ENCODE results near the gene LUZP1.
A peak's percentile ranks its signal among the peaks of the same experiment; 100 is the strongest.
"Not testable (repeated sequence)": the region's sequence is repeated elsewhere in the genome, so short reads cannot be mapped to it uniquely, and the experiment has no call there.

Gene LUZP1

DNA sequence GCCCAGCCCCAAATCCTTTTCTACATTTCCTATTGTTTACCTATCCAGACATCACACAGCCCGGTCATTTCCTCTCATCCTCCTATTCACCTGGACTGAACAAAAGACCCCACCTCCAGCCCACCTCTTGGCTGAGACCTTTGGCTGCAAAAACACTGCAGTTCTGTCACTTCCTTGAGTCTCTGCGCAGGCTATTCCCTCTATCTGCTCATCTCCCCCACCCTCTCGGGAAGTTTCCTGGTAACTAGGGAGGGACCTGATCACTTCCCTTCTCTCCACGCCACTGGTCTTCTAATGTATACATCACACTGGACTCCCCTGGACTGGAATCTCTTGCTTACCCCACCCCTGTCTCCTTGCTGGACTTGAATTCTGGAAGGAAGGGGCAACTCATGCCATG is 43.3 kb upstream of the LUZP1 start:
- TF ChIP-seq, protein P1, sequence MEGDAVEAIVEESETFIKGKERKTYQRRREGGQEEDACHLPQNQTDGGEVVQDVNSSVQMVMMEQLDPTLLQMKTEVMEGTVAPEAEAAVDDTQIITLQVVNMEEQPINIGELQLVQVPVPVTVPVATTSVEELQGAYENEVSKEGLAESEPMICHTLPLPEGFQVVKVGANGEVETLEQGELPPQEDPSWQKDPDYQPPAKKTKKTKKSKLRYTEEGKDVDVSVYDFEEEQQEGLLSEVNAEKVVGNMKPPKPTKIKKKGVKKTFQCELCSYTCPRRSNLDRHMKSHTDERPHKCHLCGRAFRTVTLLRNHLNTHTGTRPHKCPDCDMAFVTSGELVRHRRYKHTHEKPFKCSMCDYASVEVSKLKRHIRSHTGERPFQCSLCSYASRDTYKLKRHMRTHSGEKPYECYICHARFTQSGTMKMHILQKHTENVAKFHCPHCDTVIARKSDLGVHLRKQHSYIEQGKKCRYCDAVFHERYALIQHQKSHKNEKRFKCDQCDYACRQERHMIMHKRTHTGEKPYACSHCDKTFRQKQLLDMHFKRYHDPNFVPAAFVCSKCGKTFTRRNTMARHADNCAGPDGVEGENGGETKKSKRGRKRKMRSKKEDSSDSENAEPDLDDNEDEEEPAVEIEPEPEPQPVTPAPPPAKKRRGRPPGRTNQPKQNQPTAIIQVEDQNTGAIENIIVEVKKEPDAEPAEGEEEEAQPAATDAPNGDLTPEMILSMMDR (IDR thresholded peaks at IDR 0.05; ENCODE audit: insufficient read depth, low read depth, low read length, missing control alignments) = no peak
- H3K4me3 ChIP-seq (ENCODE audit: low read depth, low read length) = no peak overlapping the region
- DNase-seq (ENCODE audit: low read depth) = no peak

DNA sequence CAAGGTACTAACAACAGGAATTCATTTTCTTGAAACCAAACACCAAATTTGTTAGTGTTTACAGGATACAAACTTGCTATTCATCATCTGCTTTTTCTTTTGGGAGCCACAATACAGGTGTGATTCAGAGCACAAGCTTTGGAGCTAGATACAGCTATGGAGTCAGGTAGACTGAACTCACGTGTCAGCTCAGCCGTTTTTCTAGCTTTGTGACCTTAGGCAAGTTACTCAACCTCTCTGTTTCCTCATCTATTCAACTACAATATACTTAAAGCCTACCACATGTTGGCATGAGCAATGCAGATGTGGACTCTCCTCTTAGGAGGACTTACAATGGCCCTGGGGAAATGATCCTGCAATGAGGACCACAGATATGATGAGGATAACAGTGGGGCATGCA is 42.3 kb upstream of the LUZP1 start:
- no peak for DNase-seq (ENCODE audit: low read depth)
- TF ChIP-seq, protein P1 (IDR thresholded peaks at IDR 0.05; ENCODE audit: insufficient read depth, low read depth, low read length, missing control alignments) = no peak
- no peak overlapping the region for H3K4me3 ChIP-seq (ENCODE audit: low read depth, low read length)

DNA sequence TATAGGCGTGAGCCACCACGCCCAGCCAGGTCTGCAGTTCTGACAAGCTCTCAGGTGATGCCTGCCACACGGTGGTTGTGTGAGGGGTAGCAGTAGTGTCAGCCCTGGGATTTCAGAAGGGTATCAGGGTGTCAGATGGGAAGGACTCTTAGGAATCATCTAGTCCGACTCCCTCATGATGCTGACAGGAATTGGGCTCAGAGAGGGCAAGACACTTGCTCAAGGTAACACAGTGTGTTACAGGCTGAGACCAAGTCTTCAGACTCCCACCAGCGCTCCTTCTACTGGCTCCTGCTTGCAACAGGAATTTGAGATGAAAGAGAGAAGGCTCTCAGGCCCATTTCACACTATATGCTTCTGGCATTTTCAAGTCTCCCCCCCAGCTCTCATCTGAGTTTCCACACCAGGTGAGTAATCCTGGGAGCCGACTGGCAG is 41.7 kb upstream of the LUZP1 start:
- TF ChIP-seq, protein P1 (IDR thresholded peaks at IDR 0.05; ENCODE audit: insufficient read depth, low read depth, low read length, missing control alignments) = no peak
- DNase-seq (ENCODE audit: low read depth) = no peak
- H3K4me3 ChIP-seq (ENCODE audit: low read depth, low read length) = no peak overlapping the region

DNA sequence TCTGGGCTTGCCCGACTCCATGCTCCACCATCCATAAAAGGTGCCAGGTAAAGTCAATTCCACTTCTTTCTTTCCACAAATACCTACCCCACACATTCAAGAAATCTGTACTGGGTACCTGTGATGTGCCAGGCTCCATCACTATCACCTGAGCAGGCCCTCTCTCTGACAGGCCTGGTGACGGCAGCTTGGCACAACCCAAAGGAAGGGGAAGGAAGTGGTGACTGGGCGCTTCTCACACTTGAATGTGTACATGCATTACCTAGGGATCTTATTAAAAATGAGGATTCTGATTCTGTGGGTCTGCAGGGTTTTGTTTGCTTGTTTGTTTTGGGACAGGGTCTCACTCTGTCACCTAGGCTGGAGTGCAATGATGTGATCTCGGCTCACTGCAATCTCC is 41.1 kb upstream of the LUZP1 start:
- no peak overlapping the region for H3K4me3 ChIP-seq (ENCODE audit: low read depth, low read length)
- TF ChIP-seq, protein P1 (IDR thresholded peaks at IDR 0.05; ENCODE audit: insufficient read depth, low read depth, low read length, missing control alignments) = no peak
- no peak for DNase-seq (ENCODE audit: low read depth)

DNA sequence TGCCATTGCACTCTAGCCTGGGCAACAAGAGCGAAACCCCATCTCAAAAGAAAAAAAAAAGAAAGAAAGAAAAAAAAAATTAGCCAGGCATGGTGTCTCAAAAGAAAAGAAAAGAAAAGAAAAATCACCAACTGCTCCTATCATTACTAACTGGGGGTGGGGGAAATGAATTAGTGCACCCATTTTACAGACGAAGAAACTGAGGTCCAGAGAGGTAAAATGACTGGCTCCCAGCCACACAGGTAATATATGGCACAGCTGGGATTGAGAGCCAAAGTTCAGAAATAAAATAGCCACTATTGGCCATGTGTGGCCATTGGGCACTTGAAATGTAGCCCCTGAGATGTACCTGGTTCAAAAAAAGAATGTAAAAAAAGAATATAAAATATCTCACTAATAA is 39.9 kb upstream of the LUZP1 start:
- TF ChIP-seq, protein P1 (IDR thresholded peaks at IDR 0.05; ENCODE audit: insufficient read depth, low read depth, low read length, missing control alignments) = no peak
- no peak overlapping the region for H3K4me3 ChIP-seq (ENCODE audit: low read depth, low read length)
- no peak for DNase-seq (ENCODE audit: low read depth)

DNA sequence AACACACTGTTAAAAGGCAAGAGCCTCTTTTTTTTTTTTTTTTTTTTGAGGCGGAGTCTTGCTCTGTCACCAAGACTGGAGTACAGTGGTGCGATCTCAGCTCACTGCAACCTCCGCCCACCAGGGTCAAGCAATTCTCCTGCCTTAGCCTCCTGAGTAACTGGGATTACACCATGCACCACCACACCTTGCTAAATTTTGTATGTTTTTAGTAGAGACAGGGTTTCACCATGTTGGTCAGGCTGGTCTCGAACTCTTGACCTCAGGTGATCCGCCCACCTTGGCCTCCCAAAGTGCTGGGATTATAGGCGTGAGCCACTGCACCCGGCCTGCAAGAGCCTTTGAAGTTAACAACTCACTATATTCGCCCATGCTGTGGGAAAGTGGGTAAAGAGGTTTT is 39.1 kb upstream of the LUZP1 start:
- DNase-seq (ENCODE audit: low read depth); H3K4me3 ChIP-seq (ENCODE audit: low read depth, low read length): not testable (repeated sequence)

DNA sequence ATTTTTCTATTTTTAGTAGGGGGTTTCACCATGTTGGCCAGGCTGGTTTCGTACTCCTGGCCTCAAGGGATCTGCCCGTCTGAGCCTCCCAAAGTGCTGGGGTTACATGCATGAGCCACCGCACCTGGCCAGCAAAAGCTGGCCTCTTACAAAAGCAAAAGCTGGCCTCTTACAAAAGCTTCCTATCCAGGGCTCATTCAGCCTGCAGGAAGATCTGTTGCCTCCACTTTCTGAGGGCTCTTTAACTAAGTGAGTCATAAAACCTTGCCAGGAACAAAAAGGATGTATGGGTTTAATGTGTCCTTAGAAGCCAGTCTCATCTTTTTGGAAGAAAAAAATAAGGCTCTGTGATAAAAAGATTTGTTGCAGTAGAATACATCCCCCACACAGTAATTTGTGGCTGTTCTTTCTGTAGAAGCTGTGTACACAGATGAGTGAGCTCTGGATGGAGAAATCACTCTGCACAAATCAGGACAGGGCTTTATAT is 33.6 kb upstream of the LUZP1 start:
- peak; percentile 55 for DNase-seq (ENCODE audit: low read depth)
- H3K4me3 ChIP-seq (ENCODE audit: low read depth, low read length) = no peak overlapping the region
- TF ChIP-seq, protein P1 (IDR thresholded peaks at IDR 0.05; ENCODE audit: insufficient read depth, low read depth, low read length, missing control alignments) = no peak
